PC-9 (cell line): ENCODE measurements around the gene GPBP1. TPM values are rescaled to one million over a fixed set of nuclear protein-coding genes. Genes with fewer than 3 reads are reported as not detected.

ENCODE experiments used
- BruUV-seq: library from RNA; stranded (reverse); fragments of 400-500 nt; replicated peaks from 2 replicates; lab custom pipeline; 2021; lab: Mats Ljungman, UMichigan
- CTCF ChIA-PET: fragments of 300-600 bp; sonication (Branson Sonifier 250); formaldehyde crosslinking; loops from one replicate; lab custom pipeline; 2022; ENCODE audit warnings: antibody characterized with exemption; lab: Charles Lee
- POLR2A ChIA-PET: fragments of 300-600 bp; sonication (Branson Sonifier 250); formaldehyde crosslinking; loops from one replicate; lab custom pipeline; 2022; ENCODE audit warnings: antibody characterized with exemption; ENCODE audit not compliant: unreplicated experiment; lab: Charles Lee
- DNase-seq, 2 experiments: peaks; one replicate each; pipeline versions ENCODE4 v3.0.0 to v3.0.0-alpha.2; 2015 to 2022; ENCODE audit warnings: mixed read lengths in 1 of 2
- H2AFZ ChIP-seq: fragments of 200-600 bp; sonication (generic); 2 replicates; pipeline ENCODE4 v1.8.1; 2017; ENCODE audit warnings: antibody characterized with exemption
- H3F3A ChIP-seq: fragments of 200-600 bp; sonication (generic); 2 replicates; pipeline ENCODE4 v1.8.1; 2017; ENCODE audit warnings: antibody characterized with exemption, mild to moderate bottlenecking, low read depth; ENCODE audit not compliant: insufficient read depth
- H3K27ac ChIP-seq: fragments of 200-600 bp; sonication (generic); 2 replicates; pipeline ENCODE4 v1.6.1; 2016; ENCODE audit warnings: mixed run types
- H3K27me3 ChIP-seq: fragments of 200-600 bp; sonication (generic); 2 replicates; pipeline ENCODE4 v1.6.1; 2016; ENCODE audit warnings: low read depth, mixed run types; ENCODE audit not compliant: insufficient read depth
- H3K36me3 ChIP-seq: fragments of 200-600 bp; sonication (generic); 2 replicates; pipeline ENCODE4 v1.6.1; 2016; ENCODE audit warnings: low read depth, mixed run types
- H3K4me1 ChIP-seq: fragments of 200-600 bp; sonication (generic); replicated peaks from 2 replicates; pipeline ENCODE4 v1.6.1; 2016; ENCODE audit warnings: mixed run types; ENCODE audit not compliant: insufficient read depth
- H3K4me2 ChIP-seq: fragments of 200-600 bp; sonication (generic); 2 replicates; pipeline ENCODE4 v1.6.1; 2017; ENCODE audit warnings: mixed run types
- H3K4me3 ChIP-seq: fragments of 200-600 bp; sonication (generic); 2 replicates; pipeline ENCODE4 v1.6.1; 2016; ENCODE audit warnings: mixed run types
- H3K79me2 ChIP-seq: fragments of 200-600 bp; sonication (generic); 2 replicates; pipeline ENCODE4 v1.6.1; 2017; ENCODE audit warnings: low read depth, mixed run types
- H3K9me2 ChIP-seq: fragments of 200-600 bp; sonication (generic); 2 replicates; pipeline ENCODE4 v1.8.1; 2017; ENCODE audit warnings: mild to moderate bottlenecking; ENCODE audit not compliant: insufficient read depth
- H3K9me3 ChIP-seq: fragments of 200-600 bp; sonication (generic); 2 replicates; pipeline ENCODE4 v1.8.1; 2016; ENCODE audit warnings: low read depth; ENCODE audit not compliant: insufficient read depth
- H4K20me1 ChIP-seq: fragments of 200-600 bp; sonication (generic); 2 replicates; pipeline ENCODE4 v1.8.1; 2017; ENCODE audit not compliant: insufficient read depth
- CTCF ChIP-seq: fragments of 200-600 bp; sonication (generic); conservative IDR thresholded peaks from 2 replicates; pipeline ENCODE4 v1.6.1; 2017; ENCODE audit warnings: mixed run types, antibody characterized with exemption, mild to moderate bottlenecking, moderate library complexity
- EZH2 ChIP-seq: fragments of 200-600 bp; sonication (generic); IDR thresholded peaks from 2 replicates; pipeline ENCODE4 v1.8.0; 2017; ENCODE audit warnings: antibody characterized with exemption, low read depth
- intact Hi-C: fragments of 100-400 bp; cut with micrococcal nuclease; formaldehyde crosslinking; loops from one replicate; pipeline ENCODE4 v1.10.0; 2022; ENCODE audit not compliant: unreplicated experiment
- total RNA-seq: library from RNA; stranded (reverse); gene quantifications from 2 replicates; pipeline ENCODE4 v1.2.3, GENCODE V29; 2021

The GPBP1 gene
- total RNA-seq, 1 experiment from 2014 or later, result 75.0 TPM

- H2AFZ ChIP-seq, result no peak overlapping the region
- H3K4me2 ChIP-seq, result no peak overlapping the region
- BruUV-seq, result no TSS peak
- no peak overlapping the region for H3K4me3 ChIP-seq
- H3K79me2 ChIP-seq, result peaks cover 64% of the 10 kb centered on the region
- intact Hi-C loops, result no loop called here
- H3K27ac ChIP-seq, result no peak overlapping the region
- peaks cover 10% of the 10 kb centered on the region; the same call in 1 of the 2 replicates for H3K9me3 ChIP-seq
- peaks cover 9% of the 10 kb centered on the region; the same call in 1 of the 2 replicates for H3F3A ChIP-seq
- TF ChIP-seq CTCF, result no peak
- no peak for TF ChIP-seq EZH2
- H3K27me3 ChIP-seq, result no peaks in the 10 kb centered on the region
- peaks cover 44% of the 10 kb centered on the region for H3K36me3 ChIP-seq
- no peaks in the 10 kb centered on the region; the same call in 1 of the 2 replicates for H4K20me1 ChIP-seq
- ChIA-PET CTCF (no interaction called here), POLR2A (interaction anchor here (0.5 kb wide), 1 partner anchor 22 kb away, joined by 9 read pairs; no protein-coding TSS in a partner anchor)
- H3K9me2 ChIP-seq, result no peaks in the 10 kb centered on the region
- H3K4me1 ChIP-seq, result no peaks in the 10 kb centered on the region
- DNase-seq, result no peak
These were observed 57.7 kb downstream of the GPBP1 start for GRCh38 chr5:57231607-57232006.

GRCh38 chr5:57232293-57233033 lies 58.6 kb downstream of the GPBP1 start:
- H3K27ac ChIP-seq, result no peak overlapping the region
- no peak overlapping the region for H3K4me3 ChIP-seq
- POLR2A ChIA-PET, result interaction anchor here (0.5 kb wide), 1 partner anchor 23 kb away, joined by 9 read pairs; no protein-coding TSS in a partner anchor
- intact Hi-C loops, result no loop called here
- peaks cover 55% of the 10 kb centered on the region for H3K79me2 ChIP-seq
- CTCF ChIA-PET, result interaction anchor here (0.6 kb wide), 1 partner anchor 422 kb away, joined by 3 read pairs; no protein-coding TSS in a partner anchor
- no peak overlapping the region for H2AFZ ChIP-seq
- no peaks in the 10 kb centered on the region for H4K20me1 ChIP-seq
- no peak overlapping the region for H3K4me2 ChIP-seq
- BruUV-seq, result no TSS peak
- H3K36me3 ChIP-seq, result peaks cover 44% of the 10 kb centered on the region
- H3K9me2 ChIP-seq, result no peaks in the 10 kb centered on the region
- H3K4me1 ChIP-seq, result no peaks in the 10 kb centered on the region
- DNase-seq, result no peak
- H3K9me3 ChIP-seq, result peaks cover 10% of the 10 kb centered on the region; the same call in 1 of the 2 replicates
- no peaks in the 10 kb centered on the region for H3K27me3 ChIP-seq
- H3F3A ChIP-seq, result peaks cover 14% of the 10 kb centered on the region; the same call in 1 of the 2 replicates
- TF ChIP-seq EZH2, result no peak
- no peak for TF ChIP-seq CTCF

GRCh38 chr5:57243286-57244137 lies 69.7 kb downstream of the GPBP1 start:
- H3K4me3 ChIP-seq, result no peak overlapping the region
- H3F3A ChIP-seq, result peaks cover 22% of the 10 kb centered on the region
- TF ChIP-seq EZH2 (no peak), CTCF (no peak)
- H3K27ac ChIP-seq, result peak overlapping the region; percentile 25; the same call in 1 of the 2 replicates
- H3K9me3 ChIP-seq, result no peaks in the 10 kb centered on the region
- no peak overlapping the region for H3K4me2 ChIP-seq
- no peaks in the 10 kb centered on the region for H3K4me1 ChIP-seq
- DNase-seq, result no peak
- no TSS peak for BruUV-seq
- H3K27me3 ChIP-seq, result no peaks in the 10 kb centered on the region
- no peaks in the 10 kb centered on the region for H3K9me2 ChIP-seq
- ChIA-PET POLR2A (no interaction called here), CTCF (no interaction called here)
- 0 out of 2 replicates have a peak, but pooled peaks cover 11% of the 10 kb centered on the region for H3K79me2 ChIP-seq
- peaks cover 21% of the 10 kb centered on the region; the same call in 1 of the 2 replicates for H3K36me3 ChIP-seq
- no peak overlapping the region for H2AFZ ChIP-seq
- intact Hi-C loops, result no loop called here
- no peaks in the 10 kb centered on the region for H4K20me1 ChIP-seq
